OCI-LY3 (cell line): ENCODE results near the gene EIF1.

Source experiments
- EZH2phosphoT487 ChIP-seq: fragments of 200-600 bp; shearing (Covaris generic); IDR thresholded peaks from 2 replicates; pipeline ENCODE4 v1.6.1; 2018; ENCODE audit warnings: antibody characterized with exemption, mixed run types, low read depth
- TF ChIP-seq, protein P1 (sequence below): fragments of 200-600, 300-600 bp; sonication (generic); IDR thresholded peaks from 2 replicates; pipeline ENCODE4 v1.5.1; 2014; ENCODE audit warnings: antibody characterized with exemption, low read length, low read depth

DNA sequence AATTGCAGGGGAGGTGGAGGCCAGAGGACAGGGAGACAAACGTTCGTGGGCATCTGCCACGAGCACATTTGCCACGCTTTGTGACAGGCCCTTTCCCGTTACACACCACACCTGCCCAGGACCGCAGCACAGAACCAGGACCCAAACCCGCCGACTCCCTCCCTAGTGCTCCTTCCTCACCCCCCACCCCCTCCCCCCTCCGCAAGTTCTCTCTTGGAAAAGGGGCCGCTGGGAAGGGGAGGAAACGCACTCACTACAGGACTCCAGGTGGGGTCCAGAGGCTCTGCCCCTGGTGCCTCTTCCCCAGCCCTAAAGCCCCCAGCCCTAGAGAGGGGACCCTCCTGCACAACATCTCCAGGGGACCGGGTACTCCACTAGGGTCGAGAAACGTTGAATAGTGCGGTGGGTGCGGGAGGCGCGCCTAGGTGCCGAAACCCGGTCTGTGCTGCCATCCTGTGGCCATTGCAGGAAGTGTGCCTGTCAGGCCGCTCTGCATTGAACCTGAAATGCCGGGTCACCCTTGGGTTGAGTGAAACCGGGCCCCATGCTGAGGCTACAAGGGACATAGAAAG lies 21.9 kb upstream of the EIF1 start:
- TF ChIP-seq, protein P1, sequence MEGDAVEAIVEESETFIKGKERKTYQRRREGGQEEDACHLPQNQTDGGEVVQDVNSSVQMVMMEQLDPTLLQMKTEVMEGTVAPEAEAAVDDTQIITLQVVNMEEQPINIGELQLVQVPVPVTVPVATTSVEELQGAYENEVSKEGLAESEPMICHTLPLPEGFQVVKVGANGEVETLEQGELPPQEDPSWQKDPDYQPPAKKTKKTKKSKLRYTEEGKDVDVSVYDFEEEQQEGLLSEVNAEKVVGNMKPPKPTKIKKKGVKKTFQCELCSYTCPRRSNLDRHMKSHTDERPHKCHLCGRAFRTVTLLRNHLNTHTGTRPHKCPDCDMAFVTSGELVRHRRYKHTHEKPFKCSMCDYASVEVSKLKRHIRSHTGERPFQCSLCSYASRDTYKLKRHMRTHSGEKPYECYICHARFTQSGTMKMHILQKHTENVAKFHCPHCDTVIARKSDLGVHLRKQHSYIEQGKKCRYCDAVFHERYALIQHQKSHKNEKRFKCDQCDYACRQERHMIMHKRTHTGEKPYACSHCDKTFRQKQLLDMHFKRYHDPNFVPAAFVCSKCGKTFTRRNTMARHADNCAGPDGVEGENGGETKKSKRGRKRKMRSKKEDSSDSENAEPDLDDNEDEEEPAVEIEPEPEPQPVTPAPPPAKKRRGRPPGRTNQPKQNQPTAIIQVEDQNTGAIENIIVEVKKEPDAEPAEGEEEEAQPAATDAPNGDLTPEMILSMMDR = peak; percentile 87
- TF ChIP-seq EZH2phosphoT487 = no peak
